Thyroid gland (tissue), 4 donors: ENCODE results near the gene PHYKPL. TPM values are rescaled to one million over a fixed set of nuclear protein-coding genes. Genes with fewer than 3 reads are reported as not detected.

Experiments
- DNase-seq, 2 donors: peaks; one replicate each; pipeline ENCODE4 v3.0.0-alpha.2; 2019
- H3K27ac ChIP-seq, 3 donors: fragments of 200-600 bp; sonication (generic); 1 replicate in 2 of 3; 2 replicates in 1 of 3; pipeline ENCODE4 v1.5.1; 2016 to 2019; ENCODE audit warnings: mild to moderate bottlenecking in 1 of 3, moderate library complexity in 1 of 3
- H3K27me3 ChIP-seq: fragments of 200-600 bp; sonication (generic); one replicate; pipeline ENCODE4 v1.5.1; 2019
- H3K36me3 ChIP-seq, 2 donors: fragments of 200-600 bp; sonication (generic); one replicate each; pipeline ENCODE4 v1.5.1; 2016 to 2019
- H3K4me1 ChIP-seq, 2 donors: fragments of 200-600 bp; sonication (generic); one replicate each; pipeline ENCODE4 v1.5.1; 2017 to 2019
- H3K4me3 ChIP-seq, 3 donors: fragments of 200-600 bp; sonication (generic); replicated peaks in 1 of 3; 1 replicate in 2 of 3; 2 replicates in 1 of 3; pipeline ENCODE4 v1.5.1; 2016; ENCODE audit warnings: mild to moderate bottlenecking in 1 of 3
- H3K9me3 ChIP-seq: fragments of 200-600 bp; sonication (generic); one replicate; pipeline ENCODE4 v1.5.1; 2017
- POLR2A ChIP-seq, 2 donors: fragments of 450-650 bp; IDR thresholded peaks; one replicate each; pipeline ENCODE4 v1.6.1; 2017; ENCODE audit warnings: antibody characterized with exemption in 2 of 2, mild to moderate bottlenecking in 2 of 2, moderate library complexity in 1 of 2
- WGBS, 2 donors: methylation state at CpG; one replicate each; pipeline ENCODE4 v1.1.5; 2017; 5-methylcytosine and 5-hydroxymethylcytosine counted together
- intact Hi-C: fragments of 100-400 bp; cut with DNase I; formaldehyde crosslinking; loops from one replicate; pipeline ENCODE4 v1.15.1; 2023
- total RNA-seq, 4 donors: library from RNA; depleted of rRNA; stranded (reverse); fragments of >200 nt; gene quantifications; one replicate each; pipeline ENCODE4 v1.2.3, GENCODE V29; 2016
- TF ChIP-seq, protein P1 (sequence below), 6 experiments: fragments of 200-600 bp in 3 of 6; fragments of 450-650 bp in 3 of 6; sonication (generic) in 3 of 6; IDR thresholded peaks; one replicate each; pipeline ENCODE4 v1.5.1; 2016 to 2019; ENCODE audit warnings: antibody characterized with exemption in 6 of 6, mild to moderate bottlenecking in 2 of 6, inconsistent platforms in 1 of 6, moderate library complexity in 1 of 6

PHYKPL gene
- total RNA-seq, 4 donors from 2014 or later = 61.7 to 90.9 (median 76.0) TPM

DNA sequence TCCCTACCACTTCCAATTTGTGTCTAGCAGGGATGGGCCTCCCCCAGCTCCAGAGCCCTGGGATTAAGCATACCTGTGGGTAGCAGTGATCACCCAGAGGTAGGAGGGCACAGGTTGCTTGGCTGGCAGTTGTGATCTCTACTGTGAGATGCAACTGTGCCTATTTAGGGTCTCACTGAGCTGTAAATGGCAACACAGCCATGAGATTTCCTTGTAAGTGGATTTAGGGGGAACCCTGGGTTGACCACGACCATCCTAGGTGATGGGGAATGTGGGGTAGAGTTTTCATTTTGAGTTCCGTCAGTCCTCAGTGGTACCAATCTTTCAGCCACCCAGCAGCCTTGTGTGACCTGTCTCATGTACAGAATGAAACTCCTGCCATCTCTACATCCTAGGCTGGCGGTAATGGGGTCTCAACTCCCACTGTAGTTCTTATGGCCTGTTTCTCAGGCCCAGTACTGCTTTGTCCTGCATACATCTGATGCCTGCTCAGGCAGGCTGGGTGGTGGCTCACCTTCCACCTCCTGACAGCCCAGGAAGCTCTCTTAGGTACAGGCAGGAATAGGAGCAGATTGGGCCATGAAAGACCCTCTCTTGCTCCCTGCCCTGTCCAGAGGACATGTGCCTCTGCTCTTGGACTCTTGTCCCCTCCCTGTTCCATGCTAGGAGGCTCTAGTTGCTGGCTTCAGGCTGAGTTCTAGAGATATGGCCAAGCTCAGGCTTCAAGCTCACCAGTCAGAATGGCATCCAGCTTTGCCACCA, 20.2 kb downstream of the PHYKPL start:
- Histone ChIP-seq H3K4me3 (no peak overlapping the region), H3K36me3 (peaks cover 87 to 98% of the 10 kb centered on the region in 2 donors), H3K27ac (no peak overlapping the region), H3K4me1 (peaks cover under 1 to 7% of the 10 kb centered on the region in 2 donors), H3K27me3 (no peaks in the 10 kb centered on the region), H3K9me3 (no peaks in the 10 kb centered on the region)
- WGBS, 2 donors = 90 to 97% methylated on average over 3 of the region's 3 CpGs
- intact Hi-C loops = no loop called here
- no peak for TF ChIP-seq POLR2A (IDR thresholded peaks at IDR 0.05)
- TF ChIP-seq, protein P1, sequence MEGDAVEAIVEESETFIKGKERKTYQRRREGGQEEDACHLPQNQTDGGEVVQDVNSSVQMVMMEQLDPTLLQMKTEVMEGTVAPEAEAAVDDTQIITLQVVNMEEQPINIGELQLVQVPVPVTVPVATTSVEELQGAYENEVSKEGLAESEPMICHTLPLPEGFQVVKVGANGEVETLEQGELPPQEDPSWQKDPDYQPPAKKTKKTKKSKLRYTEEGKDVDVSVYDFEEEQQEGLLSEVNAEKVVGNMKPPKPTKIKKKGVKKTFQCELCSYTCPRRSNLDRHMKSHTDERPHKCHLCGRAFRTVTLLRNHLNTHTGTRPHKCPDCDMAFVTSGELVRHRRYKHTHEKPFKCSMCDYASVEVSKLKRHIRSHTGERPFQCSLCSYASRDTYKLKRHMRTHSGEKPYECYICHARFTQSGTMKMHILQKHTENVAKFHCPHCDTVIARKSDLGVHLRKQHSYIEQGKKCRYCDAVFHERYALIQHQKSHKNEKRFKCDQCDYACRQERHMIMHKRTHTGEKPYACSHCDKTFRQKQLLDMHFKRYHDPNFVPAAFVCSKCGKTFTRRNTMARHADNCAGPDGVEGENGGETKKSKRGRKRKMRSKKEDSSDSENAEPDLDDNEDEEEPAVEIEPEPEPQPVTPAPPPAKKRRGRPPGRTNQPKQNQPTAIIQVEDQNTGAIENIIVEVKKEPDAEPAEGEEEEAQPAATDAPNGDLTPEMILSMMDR (IDR thresholded peaks at IDR 0.05) = no peak
- DNase-seq = no peak

DNA sequence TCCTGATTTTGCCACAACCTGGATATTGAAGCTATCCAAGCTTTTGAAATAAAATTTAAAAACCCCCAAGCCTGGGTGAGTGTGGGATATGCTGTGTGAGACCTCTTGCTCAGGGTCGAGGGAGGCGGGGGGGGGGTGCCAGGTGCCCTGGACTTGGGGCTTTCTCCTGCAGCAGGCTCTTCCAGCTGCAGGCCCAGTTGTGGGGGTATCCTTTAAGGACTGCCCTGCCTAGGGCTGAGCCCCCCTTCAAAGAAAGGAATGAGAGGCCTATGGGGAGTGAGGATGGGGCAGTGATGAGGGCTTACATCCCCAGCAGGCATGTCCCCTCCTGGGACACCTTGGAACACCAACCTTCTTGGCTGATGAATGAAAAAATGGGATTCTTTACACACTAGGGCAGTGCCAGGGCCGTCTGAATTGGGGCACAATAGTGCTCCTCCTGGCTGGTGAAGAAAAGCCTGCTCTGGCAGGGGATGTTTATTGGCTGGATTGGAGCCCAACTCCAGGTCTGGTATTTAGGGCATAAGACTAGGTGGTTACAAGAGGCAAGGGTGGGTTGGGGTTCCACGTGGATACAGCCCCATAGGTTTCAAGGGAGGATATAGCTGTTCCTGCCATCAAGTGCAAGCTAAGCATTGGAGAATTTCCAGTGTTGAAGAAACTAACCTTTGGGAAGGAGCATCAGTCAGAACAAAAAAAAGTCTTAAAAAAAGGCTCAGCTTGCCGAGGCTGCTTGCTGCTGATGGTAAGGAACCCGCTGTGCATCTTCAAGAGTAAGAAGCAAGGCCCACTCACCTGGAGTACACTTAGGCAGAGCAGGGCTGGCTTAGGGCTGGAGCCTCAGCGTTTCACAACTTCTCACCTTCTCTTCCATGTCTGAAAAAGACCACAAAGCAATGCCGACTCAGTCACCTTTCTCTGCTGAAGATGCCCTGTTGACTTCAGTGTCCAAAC, 21.2 kb downstream of the PHYKPL start:
- Histone ChIP-seq H3K36me3 (peaks cover 78 to 93% of the 10 kb centered on the region in 2 donors), H3K27ac (no peak overlapping the region), H3K4me1 (peaks cover 11 to 18% of the 10 kb centered on the region in 2 donors), H3K4me3 (no peak overlapping the region), H3K27me3 (no peaks in the 10 kb centered on the region), H3K9me3 (no peaks in the 10 kb centered on the region)
- 70% methylated on average over 7 to 8 of the region's 8 CpGs for WGBS, 2 donors
- intact Hi-C loops = no loop called here
- no peak for DNase-seq
- TF ChIP-seq, protein P1 (IDR thresholded peaks at IDR 0.05) = no peak
- no peak for TF ChIP-seq POLR2A (IDR thresholded peaks at IDR 0.05)

DNA sequence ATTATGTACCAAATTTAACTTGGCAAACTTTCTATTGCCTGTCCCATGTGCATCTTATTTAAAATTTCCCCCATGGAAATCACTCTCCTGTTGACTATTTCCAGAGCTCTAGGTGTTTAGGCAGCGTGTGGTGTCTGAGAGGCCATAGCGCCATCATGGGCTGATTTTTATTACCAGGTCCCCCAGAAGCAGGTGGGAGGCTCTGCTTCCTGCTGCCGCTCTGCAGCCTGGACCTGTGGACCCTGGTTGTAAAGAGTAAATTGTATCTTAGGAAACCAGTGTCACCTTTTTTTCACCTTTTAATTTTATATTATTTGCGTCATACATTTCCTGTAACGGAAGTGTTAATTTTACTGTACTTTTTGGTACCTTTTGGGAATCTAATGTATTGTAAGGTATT, 21.9 kb downstream of the PHYKPL start:
- no peak for TF ChIP-seq POLR2A (IDR thresholded peaks at IDR 0.05)
- TF ChIP-seq, protein P1 (IDR thresholded peaks at IDR 0.05) = no peak
- H3K36me3 ChIP-seq = peaks cover 71 to 86% of the 10 kb centered on the region in 2 donors
- peaks cover 17 to 24% of the 10 kb centered on the region in 2 donors for H3K4me1 ChIP-seq
- no peak for DNase-seq
- no peak overlapping the region for H3K27ac ChIP-seq
- whole genome bisulfite sequencing, 2 donors = 92 to 93% methylated on average over 5 of the region's 5 CpGs
- no peaks in the 10 kb centered on the region for H3K9me3 ChIP-seq
- intact Hi-C loops = no loop called here
- no peaks in the 10 kb centered on the region for H3K27me3 ChIP-seq
- no peak overlapping the region for H3K4me3 ChIP-seq

- no peak for TF ChIP-seq POLR2A (IDR thresholded peaks at IDR 0.05)
- TF ChIP-seq, protein P1 (IDR thresholded peaks at IDR 0.05) = no peak
- H3K27ac ChIP-seq = no peak overlapping the region
- intact Hi-C loops = no loop called here
- H3K36me3 ChIP-seq = peaks cover 67 to 80% of the 10 kb centered on the region in 2 donors
- no peak overlapping the region for H3K4me3 ChIP-seq
- 87 to 93% methylated on average over 8 to 18 of the region's 18 CpGs for WGBS, 2 donors
- no peak for DNase-seq
- no peaks in the 10 kb centered on the region for H3K9me3 ChIP-seq
- peaks cover 21 to 26% of the 10 kb centered on the region in 2 donors for H3K4me1 ChIP-seq
- no peaks in the 10 kb centered on the region for H3K27me3 ChIP-seq
These were observed 22.5 kb downstream of the PHYKPL start for GRCh38 chr5:178210073-178210535.
